ENCODE results near the gene OGFOD2. TPM values are rescaled to one million over a fixed set of nuclear protein-coding genes. Genes with fewer than 3 reads are reported as not detected.

Gene OGFOD2
- total RNA-seq, 2 experiments from 2014 or later, result 13.1 to 25.0 TPM

DNA sequence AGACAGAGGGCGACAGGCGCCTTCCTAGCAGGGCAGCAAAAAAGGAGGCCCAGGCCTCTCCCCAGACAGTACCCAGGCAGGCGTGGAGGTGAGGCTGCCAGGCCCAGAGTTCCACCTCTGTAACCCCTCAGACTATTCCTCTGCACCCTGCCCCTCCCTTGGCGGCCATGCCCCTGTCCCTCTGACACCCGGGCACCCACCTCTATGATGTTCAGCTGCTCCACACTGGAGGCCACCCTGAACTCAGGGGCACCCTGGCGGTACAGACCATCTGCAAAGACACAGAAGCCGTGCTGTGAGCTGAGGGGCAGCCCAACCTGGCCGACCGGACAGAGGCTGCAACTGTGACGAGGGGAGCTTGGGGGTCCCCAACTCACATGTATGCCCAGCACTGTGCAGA is 25.5 kb downstream of the OGFOD2 start:
- H3K79me2 ChIP-seq (ENCODE audit: insufficient read depth, low read depth, low read length), result no peaks in the 10 kb centered on the region
- POLR2A ChIA-PET, result interaction anchor here (0.6 kb wide), 2 partner anchors 20 to 594 kb away, joined by 3 read pairs; no protein-coding TSS in a partner anchor
- H3K4me2 ChIP-seq (ENCODE audit: low read length), result no peak overlapping the region
- no peaks in the 10 kb centered on the region for H3K9me3 ChIP-seq (ENCODE audit: low read length)
- CTCF ChIA-PET (ENCODE audit: unreplicated experiment), result no interaction called here
- no peak overlapping the region for H2AFZ ChIP-seq (ENCODE audit: low read length)
- H3K4me3 ChIP-seq (ENCODE audit: low read depth, low read length, poor library complexity, severe bottlenecking), result no peak overlapping the region
- DNase-seq (ENCODE audit: low spot score), result no peak
- H3K9me2 ChIP-seq (ENCODE audit: insufficient read depth, low read length), result no peaks in the 10 kb centered on the region
- H3K27ac ChIP-seq (ENCODE audit: low read depth, low read length, poor library complexity, severe bottlenecking), result no peak overlapping the region
- TF ChIP-seq, protein P1, sequence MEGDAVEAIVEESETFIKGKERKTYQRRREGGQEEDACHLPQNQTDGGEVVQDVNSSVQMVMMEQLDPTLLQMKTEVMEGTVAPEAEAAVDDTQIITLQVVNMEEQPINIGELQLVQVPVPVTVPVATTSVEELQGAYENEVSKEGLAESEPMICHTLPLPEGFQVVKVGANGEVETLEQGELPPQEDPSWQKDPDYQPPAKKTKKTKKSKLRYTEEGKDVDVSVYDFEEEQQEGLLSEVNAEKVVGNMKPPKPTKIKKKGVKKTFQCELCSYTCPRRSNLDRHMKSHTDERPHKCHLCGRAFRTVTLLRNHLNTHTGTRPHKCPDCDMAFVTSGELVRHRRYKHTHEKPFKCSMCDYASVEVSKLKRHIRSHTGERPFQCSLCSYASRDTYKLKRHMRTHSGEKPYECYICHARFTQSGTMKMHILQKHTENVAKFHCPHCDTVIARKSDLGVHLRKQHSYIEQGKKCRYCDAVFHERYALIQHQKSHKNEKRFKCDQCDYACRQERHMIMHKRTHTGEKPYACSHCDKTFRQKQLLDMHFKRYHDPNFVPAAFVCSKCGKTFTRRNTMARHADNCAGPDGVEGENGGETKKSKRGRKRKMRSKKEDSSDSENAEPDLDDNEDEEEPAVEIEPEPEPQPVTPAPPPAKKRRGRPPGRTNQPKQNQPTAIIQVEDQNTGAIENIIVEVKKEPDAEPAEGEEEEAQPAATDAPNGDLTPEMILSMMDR (conservative IDR thresholded peaks at IDR 0.05; ENCODE audit: low read length), result no peak
- H3K4me1 ChIP-seq (ENCODE audit: insufficient read depth, low read length, poor library complexity, severe bottlenecking), result no peaks in the 10 kb centered on the region
- BruUV-seq (replicated peaks), result no TSS peak
- intact Hi-C loops (cut with micrococcal nuclease; ENCODE audit: unreplicated experiment), result no loop called here
- H3K36me3 ChIP-seq (ENCODE audit: insufficient read depth, low read length), result no peaks in the 10 kb centered on the region
- H4K20me1 ChIP-seq (ENCODE audit: insufficient read depth, low read length), result no peaks in the 10 kb centered on the region

DNA sequence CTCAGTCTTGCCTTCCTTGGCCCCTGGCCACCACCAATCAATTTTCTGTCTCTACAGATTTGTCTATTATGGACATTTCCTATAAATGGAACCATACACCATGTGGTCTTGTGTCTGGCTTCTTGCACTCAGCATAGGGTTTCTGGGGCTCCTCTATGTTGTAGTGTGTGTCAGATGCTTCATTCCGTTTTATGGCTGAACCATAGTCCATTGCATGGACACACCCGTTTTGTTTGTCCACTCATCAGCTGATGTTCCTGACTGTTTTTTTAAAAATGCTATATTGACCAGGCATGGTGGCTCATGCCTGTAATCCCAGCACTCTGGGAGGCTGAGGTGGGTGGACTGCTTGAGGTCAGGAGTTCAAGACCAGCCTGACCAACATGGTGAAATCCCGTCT is 26.4 kb downstream of the OGFOD2 start:
- POLR2A ChIA-PET, result no interaction called here
- Histone ChIP-seq H2AFZ (ENCODE audit: low read length) (no peak overlapping the region), H3K27ac (ENCODE audit: low read depth, low read length, poor library complexity, severe bottlenecking) (no peak overlapping the region), H3K9me3 (ENCODE audit: low read length) (no peaks in the 10 kb centered on the region), H3K4me2 (ENCODE audit: low read length) (no peak overlapping the region), H4K20me1 (ENCODE audit: insufficient read depth, low read length) (no peaks in the 10 kb centered on the region), H3K79me2 (ENCODE audit: insufficient read depth, low read depth, low read length) (no peaks in the 10 kb centered on the region), H3K4me1 (ENCODE audit: insufficient read depth, low read length, poor library complexity, severe bottlenecking) (no peaks in the 10 kb centered on the region), H3K36me3 (ENCODE audit: insufficient read depth, low read length) (no peaks in the 10 kb centered on the region), H3K4me3 (ENCODE audit: low read depth, low read length, poor library complexity, severe bottlenecking) (no peak overlapping the region), H3K9me2 (ENCODE audit: insufficient read depth, low read length) (no peaks in the 10 kb centered on the region)
- TF ChIP-seq, protein P1 (conservative IDR thresholded peaks at IDR 0.05; ENCODE audit: low read length), result no peak
- no peak for TF ChIP-seq EZH2phosphoT487 (IDR thresholded peaks at IDR 0.05; ENCODE audit: borderline replicate concordance, low read depth, low read length)
- no TSS peak for BruUV-seq (replicated peaks)
- no peak for DNase-seq (ENCODE audit: low spot score)
- CTCF ChIA-PET (ENCODE audit: unreplicated experiment), result no interaction called here
- intact Hi-C loops (cut with micrococcal nuclease; ENCODE audit: unreplicated experiment), result no loop called here

DNA sequence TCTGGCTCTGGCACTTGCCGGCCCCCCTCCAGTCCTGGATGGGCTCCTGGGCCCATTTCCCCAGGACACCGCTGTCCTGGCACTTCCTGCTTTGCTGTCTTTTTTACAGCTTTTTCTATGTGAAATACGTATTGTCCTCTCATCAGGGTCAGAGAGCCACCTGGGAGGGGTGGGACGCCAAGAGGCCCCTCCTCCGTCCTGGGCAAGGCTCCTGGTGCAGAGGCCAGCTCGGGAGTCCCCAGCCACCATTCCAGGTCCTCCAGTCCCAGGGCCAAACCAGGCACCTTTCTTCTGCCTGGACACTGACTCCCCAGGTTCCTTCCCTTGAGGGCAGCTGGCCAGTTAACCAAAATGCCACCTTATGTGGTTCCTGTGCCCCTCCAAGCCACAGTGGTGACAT is 28.2 kb downstream of the OGFOD2 start:
- intact Hi-C loops (cut with micrococcal nuclease; ENCODE audit: unreplicated experiment), result no loop called here
- H3K4me2 ChIP-seq (ENCODE audit: low read length), result no peak overlapping the region
- CTCF ChIA-PET (ENCODE audit: unreplicated experiment), result no interaction called here
- no peaks in the 10 kb centered on the region for H3K9me2 ChIP-seq (ENCODE audit: insufficient read depth, low read length)
- H3K36me3 ChIP-seq (ENCODE audit: insufficient read depth, low read length), result no peaks in the 10 kb centered on the region
- no peaks in the 10 kb centered on the region for H4K20me1 ChIP-seq (ENCODE audit: insufficient read depth, low read length)
- H3K4me1 ChIP-seq (ENCODE audit: insufficient read depth, low read length, poor library complexity, severe bottlenecking), result no peaks in the 10 kb centered on the region
- no peak overlapping the region for H3K4me3 ChIP-seq (ENCODE audit: low read depth, low read length, poor library complexity, severe bottlenecking)
- BruUV-seq (replicated peaks), result no TSS peak
- TF ChIP-seq, protein P1 (conservative IDR thresholded peaks at IDR 0.05; ENCODE audit: low read length), result no peak
- no peak for TF ChIP-seq EZH2phosphoT487 (IDR thresholded peaks at IDR 0.05; ENCODE audit: borderline replicate concordance, low read depth, low read length)
- no peak for DNase-seq (ENCODE audit: low spot score)
- H3K79me2 ChIP-seq (ENCODE audit: insufficient read depth, low read depth, low read length), result no peaks in the 10 kb centered on the region
- POLR2A ChIA-PET, result no interaction called here
- no peak overlapping the region for H2AFZ ChIP-seq (ENCODE audit: low read length)
- no peaks in the 10 kb centered on the region for H3K9me3 ChIP-seq (ENCODE audit: low read length)
- H3K27ac ChIP-seq (ENCODE audit: low read depth, low read length, poor library complexity, severe bottlenecking), result no peak overlapping the region
